ENCODE data around the gene HOXA13.

DNA sequence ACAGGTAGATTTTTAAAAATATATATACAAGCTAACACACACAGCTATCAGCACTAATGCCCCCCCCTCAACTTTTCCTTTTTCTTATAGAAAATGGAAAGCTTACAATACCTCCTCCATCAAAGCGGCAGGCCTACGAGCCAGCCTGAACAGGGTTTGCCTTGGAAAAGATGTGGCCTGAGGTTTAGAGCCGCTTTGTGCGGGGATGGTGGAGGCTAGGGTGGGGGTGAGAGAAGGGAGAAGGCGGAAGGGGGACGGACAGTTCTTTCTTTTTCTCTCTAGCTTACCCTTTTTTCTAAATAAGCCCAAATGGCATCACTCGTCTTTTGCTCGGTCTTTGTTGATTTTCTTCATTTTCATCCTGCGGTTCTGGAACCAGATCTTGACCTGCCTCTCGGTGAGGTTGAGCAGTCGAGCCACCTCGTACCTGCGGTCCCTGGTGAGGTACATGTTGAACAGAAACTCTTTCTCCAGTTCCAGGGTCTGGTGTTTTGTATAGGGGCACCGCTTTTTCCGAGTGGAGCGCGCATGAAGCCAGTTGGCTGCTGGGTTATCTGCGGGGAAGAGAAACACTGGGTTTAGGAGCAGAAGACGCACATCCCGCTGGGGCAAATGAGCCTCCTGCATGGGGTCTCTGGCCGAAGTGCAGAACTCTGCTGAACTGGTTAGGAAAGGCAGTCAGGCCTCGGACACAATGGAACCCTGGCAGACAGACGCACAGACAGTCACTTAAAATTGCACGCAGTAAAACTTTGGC lies 36.4 kb downstream of the HOXA13 start:
- TF ChIP-seq, protein P1, sequence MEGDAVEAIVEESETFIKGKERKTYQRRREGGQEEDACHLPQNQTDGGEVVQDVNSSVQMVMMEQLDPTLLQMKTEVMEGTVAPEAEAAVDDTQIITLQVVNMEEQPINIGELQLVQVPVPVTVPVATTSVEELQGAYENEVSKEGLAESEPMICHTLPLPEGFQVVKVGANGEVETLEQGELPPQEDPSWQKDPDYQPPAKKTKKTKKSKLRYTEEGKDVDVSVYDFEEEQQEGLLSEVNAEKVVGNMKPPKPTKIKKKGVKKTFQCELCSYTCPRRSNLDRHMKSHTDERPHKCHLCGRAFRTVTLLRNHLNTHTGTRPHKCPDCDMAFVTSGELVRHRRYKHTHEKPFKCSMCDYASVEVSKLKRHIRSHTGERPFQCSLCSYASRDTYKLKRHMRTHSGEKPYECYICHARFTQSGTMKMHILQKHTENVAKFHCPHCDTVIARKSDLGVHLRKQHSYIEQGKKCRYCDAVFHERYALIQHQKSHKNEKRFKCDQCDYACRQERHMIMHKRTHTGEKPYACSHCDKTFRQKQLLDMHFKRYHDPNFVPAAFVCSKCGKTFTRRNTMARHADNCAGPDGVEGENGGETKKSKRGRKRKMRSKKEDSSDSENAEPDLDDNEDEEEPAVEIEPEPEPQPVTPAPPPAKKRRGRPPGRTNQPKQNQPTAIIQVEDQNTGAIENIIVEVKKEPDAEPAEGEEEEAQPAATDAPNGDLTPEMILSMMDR (IDR thresholded peaks at IDR 0.05; ENCODE audit: low read depth, low read length): no peak
- no peak for TF ChIP-seq EZH2phosphoT487 (IDR thresholded peaks at IDR 0.05; ENCODE audit: low read depth)
